GM19035 (cell line): ENCODE results near the gene DGKI.
"Not testable (repeated sequence)": the region's sequence is repeated elsewhere in the genome, so short reads cannot be mapped to it uniquely, and the experiment has no call there.

Experiments used
- ATAC-seq: cut with Tn5 transposase; IDR thresholded peaks from one replicate; pipeline ENCODE4 v1.9.1; 2021; ENCODE audit not compliant: unreplicated experiment

DGKI gene

DNA sequence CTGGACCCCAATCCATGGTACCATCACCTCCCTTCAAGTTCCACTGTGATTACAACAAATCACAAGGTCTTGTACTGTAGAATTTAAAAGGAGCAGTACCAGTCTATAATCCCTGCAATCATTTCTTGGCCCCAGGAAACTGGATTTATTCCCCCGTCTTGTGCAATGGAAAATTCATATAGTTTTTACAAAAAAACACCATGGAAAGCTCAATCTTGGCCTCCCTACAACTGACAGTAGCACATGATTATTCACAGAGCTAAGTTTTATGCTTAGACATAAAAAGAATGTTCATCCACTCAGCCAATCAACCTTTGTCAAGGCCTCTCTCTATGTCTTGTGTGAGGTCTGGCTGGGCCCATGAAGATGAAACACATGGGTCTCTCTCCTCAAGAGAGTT, 10.2 kb downstream of the DGKI start:
- ATAC-seq, result no peak

DNA sequence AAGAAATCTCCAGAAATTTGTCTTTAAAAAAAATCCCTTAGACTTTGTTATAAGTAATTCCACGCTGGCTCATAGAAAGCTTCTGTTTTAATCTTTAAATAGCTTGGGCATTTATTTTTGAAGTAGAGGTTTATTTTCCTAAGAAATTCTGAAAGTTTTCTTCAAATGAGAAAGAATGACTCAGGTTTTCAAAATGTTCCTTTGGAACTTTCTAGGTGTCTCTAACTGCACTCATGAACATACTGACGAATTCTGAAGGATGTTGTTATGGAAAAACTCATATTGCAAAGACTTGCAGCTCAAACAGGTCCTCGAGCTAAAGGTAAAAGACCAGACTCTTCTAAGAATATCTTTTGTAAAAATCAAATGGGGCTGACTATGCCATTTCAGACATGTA, 10.7 kb downstream of the DGKI start:
- no peak for ATAC-seq

DNA sequence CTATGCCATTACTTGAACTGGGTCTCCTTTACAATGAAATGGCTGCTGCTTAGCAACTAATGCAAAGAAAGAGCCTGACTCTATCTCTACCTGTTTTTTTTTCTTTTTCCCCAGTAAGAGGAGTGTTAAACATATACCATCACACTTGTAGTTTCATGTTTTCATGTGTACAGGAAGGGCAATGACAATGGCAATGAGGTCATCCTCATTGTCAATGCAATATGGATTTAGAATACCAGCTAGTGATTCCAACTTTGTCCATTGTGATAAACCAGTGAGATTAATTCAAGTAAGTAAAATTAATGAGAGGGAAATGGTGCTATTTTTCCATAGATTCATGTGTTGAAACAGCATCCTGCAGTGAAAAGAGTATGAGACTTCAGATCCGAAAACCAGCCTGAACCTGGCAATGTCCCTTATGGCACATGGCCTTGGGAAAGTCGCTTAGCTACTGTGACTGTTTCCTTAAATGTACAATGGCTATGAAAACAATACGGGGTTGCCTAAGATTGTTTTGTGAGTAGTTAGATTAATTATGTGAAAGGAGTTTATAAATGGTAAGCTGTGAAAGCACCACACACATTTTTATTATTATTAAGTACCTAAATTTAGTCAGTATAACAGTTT, 11.2 kb downstream of the DGKI start:
- no peak for ATAC-seq

DNA sequence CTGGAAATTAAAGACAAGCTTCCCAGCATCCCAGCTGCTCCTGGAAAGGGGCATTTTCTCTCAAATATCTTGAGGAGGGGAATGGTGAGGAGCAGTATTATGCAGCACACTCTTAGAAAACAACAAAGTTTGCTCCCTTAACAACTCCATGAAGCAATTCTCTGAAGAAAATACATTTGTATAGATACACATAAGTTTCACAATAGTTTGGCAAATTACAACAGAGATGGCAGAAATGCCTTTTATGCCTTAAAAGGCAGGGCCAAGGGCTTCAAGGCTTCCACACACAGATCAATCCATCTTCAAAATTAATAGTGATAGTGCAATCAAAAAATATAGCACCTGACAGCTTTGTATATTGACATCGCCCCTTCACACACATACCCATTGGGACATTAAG, 12.2 kb downstream of the DGKI start:
- ATAC-seq, result no peak

DNA sequence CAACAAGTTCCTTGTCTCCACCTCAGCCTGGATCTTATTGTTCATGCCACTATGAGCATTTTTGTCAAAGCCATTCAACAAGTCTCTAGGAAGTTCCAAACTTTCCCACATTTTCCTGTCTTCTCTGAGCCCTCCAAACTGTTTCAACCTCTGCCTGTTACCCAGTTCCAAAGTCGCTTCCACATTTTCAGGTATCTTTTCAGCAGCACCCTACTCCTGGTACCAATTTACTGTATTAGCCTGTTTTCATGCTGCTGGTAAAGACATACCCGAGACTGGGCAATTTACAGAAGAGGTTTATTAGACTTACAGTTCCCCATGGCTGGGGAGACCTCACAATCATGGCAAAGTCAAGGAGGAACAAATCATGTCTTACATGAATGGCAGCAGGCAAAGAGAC, 13.8 kb downstream of the DGKI start:
- ATAC-seq, result not testable (repeated sequence)

DNA sequence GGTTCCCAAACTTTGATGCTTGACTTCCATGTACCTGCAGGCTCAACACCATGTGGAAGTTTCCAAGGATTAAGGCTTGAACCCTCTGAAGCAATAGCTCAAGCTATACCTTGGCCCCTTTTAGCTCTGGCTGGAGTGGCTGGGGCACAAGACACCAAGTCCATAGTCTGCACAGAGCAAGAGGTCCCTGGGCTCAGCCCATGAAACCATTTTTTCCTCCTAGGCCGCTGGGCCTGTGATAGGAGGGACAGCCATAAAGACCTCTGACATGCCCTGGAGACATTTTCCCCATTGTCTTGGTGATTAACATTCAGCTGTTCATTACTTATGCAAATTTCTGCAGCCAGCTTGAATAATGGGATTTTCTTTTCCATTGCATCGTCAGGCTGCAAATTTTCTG, 14.4 kb downstream of the DGKI start:
- no peak for ATAC-seq

DNA sequence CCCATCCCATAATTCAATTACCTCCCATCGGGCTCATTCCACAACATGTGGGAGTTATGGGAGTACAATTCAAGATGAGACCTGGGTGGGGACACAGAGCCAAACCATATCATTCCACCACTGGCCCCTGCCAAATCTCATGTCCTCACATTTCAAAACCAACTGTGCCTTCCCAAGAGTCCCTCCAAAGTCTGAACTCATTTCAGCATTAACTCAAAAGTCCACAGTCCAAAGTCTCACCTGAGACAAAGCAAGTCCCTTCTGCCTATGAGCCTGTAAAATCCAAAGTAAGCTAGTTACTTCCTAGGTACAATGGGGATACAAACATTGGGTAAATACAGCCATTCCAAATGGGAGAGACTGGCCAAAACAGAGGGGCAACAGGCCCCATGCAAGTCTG, 15.2 kb downstream of the DGKI start:
- ATAC-seq, result not testable (repeated sequence)

DNA sequence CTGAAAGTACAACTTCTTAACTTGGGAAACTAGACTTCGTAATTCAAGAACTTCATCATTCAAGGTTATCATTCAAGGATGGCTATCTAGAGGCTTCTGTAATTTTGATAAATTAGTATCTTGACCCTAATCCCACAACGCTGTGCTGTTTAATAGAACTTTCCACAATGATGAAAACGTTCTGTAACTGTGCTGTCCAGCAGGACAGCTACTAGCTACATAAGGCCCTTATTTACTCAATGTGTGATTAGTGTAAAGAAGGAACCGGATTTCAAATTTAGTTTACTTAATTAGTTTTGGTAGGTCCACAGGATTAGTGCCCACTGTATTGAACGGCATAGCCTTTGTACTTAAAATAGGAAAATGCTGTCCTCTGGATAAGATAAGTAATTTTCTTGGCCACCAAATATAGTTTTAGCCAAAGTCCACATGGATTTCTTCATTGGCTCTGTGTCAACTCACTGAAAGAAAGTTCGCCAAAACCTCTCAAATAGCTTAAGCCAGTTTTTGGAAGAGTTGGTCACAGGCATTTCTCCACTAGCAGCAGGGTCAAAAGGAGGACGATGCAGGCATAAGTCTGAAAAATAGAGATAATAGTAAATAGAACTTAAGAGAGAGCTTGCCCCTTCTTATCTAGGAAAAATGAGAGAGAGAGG, 17.3 kb downstream of the DGKI start:
- no peak for ATAC-seq

DNA sequence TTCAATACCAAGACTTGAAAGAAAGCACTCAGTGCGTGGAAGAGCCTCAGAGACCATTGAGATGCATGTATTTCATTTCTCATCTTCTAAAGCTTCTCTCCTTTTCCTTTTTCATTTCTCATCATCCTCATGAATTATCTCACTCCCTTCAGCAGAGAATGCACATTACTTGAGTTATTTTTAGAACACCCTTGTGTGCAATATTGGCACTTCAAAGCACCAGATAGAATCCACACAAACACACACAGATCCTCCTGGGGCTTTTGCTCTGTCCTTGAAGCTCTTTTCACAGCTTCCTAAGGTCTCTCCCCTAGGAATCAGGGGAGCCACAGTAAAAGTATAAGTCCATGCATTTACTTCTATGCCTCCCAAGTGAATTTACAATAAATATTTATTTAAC, 18.3 kb downstream of the DGKI start:
- ATAC-seq, result no peak

DNA sequence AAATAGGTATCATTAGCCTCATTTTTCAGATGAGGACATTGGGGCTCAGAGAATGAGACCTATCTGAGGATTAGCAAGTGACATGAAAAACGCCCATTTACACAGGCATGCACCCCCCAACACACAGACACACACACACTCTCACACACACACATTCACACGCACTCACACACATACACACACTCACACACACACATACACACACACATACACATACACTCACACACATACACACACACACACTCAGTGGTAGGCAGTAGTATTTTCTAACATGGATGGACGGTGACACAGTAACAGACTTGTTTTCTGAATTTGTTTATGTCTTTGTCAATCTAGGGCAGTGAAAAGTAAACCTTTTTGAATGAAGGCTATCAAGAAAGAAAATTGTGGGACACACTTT, 21.3 kb downstream of the DGKI start:
- no peak for ATAC-seq

DNA sequence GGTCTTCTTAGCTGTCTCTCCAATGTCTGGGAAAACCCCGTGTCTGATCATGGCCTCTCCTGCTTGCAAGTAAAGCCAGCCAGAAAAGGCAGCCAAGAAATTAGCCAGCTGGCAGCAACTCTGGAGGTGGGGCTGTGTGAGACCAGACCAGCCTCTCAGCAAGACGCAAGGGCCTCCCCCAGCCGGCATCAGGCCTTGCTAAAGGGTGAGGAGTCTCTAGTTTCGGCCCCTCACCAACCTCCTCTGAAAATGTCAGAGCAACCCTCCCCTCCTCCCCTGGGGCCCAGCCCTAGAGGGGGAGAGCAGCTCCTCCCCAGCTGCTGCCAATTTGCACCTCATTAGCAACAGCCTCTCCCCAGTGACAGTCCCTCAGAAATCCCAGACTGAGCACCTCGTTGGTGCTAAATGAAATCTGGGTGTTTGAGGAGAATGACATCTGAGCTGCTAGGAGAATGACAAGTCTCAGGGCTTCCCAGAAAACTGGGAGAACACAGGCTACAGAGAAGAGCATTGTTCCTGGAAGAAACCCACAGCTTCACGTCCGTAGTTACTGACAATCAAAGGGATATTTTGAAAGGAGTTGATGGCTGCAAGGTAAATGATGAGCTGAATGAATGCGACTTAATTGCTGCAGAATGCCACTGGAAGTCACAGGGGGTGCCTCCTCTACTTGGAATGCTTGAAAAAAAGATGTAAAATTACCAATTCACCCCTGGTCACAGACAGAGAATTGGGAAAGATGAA, 25.9 kb downstream of the DGKI start:
- ATAC-seq, result no peak

DNA sequence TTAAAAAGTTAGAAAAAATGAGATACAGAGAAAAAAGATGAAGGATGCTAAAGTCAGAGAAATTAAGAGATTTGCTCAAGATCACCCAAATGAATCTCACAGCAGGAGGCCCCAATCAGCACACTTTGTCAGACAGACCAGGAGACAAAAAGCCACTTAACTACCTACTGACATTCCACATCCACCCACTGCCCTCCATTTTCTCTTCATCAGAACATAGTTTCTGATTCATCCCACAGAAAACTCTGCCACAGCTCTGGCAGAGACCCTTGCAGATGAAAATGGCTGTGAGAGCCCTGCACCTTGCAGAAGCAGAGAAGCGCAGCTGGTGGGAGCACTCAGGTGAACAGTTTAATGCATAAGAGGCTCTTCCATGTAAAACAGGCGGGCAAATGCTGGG, 26.6 kb downstream of the DGKI start:
- ATAC-seq, result no peak

DNA sequence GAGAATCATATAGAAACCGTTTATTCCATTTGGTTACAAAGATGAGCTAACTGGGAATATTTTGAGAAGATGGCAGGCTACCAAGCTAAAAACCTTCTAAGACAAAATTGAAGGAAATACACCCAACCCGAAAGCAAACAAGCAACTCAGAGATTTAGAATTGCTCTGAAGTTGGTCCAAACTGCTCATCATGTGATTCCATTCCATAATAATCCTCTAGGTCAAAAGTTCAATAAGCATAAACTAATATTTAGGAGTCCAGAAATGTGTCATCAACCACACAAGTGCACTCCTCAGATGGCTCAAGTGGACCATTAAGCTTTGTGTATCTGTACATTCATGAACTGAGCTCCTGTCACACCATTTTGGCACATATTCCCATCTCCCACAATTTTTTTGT, 28.7 kb downstream of the DGKI start:
- no peak for ATAC-seq

DNA sequence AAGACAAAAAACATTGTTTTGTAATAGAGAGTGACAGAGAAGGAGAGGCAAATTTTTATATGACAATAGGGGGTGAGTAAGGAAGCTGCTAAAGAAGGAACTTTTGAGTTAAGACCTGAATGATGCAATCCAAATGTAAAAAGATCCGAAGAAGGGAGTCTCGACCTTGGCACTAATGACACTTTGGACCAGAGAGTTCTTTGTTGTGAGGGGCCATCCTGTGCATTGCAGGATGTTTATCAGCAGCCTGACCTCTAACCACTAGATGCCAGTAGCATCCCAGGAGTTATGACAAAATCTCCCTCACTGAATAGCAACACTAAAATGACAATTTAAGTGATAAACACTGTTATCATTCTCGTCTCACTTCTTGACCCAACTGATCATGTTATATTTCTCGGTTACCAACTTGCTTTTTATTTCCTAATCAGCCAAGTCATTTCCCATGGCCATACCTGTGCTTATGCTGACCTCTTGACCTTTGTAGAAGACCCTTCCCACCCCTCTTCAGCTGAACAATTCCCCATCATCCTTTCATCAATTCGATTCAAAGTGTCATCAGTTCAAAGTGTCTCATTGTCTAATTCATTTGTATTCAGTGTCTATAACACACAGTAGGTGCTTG, 30.0 kb downstream of the DGKI start:
- ATAC-seq, result no peak

DNA sequence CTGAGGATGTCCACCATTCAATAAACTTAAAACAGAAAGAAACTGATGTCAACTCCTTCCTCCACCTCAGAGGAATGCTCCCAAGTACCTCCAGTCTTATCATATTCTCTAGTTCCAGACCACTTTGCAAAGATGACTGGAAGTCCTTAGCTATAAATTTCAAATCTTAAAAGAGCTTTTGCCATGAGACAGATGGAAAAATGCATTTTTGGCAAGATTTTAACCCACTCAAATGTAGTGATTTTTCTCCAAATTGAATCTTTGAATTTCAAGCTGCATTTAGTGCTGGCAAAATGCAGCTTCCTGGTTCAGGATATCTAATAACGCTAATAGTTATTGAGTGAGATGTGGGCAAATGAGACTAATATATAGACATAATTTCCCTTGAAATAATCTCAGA, 33.2 kb downstream of the DGKI start:
- no peak for ATAC-seq

DNA sequence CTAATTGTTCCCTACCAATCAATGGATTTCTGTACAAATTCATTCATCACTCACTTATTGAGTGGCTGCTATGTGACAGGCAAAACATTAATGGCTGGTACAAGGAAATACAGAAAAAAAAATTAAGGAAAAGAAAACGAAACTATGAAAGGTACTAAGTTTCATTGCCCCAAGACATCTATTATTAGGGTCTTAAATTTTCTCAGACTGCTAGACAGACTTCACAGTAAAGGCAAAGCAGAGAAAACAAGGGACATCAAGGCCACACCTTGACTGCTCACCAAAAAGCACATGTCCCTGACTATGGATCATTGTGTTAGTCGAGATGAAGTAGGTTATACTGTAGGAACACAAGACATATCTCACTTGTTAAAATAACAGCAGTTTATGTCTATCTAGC, 36.5 kb downstream of the DGKI start:
- ATAC-seq, result no peak

DNA sequence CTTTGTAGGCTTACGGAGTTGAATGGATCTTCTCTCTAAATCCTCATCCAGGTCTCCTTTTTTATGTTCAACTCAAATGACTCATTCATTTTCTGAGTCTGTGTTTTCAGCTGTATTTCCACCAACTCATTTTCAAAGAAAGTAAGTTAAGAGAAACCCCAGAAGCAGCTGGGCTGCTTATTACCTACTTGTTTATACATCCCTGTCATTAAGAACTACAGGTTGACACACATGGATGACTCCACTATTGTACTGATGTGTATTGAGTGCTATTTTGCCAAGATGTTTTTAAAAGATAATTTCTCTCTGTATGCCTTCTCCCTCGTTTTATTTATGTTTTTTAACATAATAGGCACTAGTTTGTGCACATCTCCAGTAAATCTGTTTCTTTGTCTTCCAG, 41.9 kb downstream of the DGKI start:
- ATAC-seq, result no peak

DNA sequence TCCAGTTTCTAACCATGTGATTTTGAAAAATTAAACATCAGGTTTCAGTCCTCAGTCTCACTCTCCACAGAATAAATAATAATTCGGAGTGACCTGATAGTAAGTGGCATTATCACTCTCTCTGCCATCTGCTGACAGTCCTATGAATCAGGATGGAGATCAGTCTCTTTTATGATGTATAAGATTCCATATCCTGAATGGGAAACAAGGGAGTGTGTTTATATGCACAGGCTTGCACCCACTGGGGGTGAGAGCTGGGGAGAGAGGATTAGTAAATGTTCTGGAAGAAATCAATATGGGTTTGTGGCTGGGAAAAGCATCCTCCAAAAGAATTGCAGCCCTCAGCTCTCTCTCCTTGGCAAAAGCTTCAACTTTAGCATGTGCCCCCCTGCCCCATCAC, 45.3 kb downstream of the DGKI start:
- no peak for ATAC-seq

DNA sequence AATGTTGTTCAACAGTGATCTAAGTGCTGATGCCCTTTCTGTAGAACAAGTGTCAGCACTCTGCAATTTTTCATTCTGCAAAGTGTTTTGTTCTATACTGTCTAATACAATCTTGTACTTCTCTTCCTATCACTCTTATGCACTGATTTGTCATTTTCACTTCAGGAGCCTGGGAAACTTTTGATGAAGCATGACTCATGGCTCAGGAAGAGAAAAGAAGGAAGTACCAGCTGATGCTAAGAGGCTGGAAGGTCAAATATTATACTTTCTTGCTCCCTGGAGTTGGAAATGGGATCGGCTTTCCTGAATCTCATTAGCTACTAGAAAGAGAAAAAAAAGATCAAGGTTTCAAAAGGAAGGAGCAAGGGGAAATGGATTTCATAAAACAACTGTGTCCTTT, 45.8 kb downstream of the DGKI start:
- ATAC-seq, result no peak

DNA sequence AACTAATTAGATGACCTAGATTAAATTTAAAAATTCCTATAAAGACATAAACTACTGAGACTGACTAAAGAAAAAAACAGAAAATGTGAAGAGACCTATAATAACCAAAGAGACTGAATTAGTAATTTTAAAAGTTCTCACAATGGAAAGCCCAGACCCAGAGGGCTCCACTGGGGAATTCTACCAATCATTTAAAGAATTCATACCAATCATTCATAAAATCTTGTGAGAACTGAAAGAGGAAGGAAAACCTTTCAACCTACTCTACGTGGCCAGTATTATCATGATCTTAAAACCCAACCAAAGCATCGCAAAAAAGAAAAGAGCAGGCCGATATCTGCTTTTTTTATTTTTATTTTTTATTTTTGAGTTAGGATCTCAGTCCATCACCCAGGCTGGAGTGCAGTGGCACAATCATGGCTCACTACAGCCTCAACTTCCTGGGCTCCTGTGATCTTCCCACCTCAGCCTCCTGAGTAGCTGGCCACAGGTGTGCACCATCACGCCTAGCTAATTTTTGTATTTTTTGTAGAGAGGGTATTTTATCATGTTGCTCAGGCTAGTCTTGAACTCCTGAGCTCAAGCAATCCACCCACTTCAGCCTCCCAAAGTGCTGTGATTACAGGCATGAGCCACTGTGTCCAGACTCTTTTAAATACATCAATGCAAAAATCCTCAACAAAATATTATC, 48.6 kb downstream of the DGKI start:
- peak; percentile 93 for ATAC-seq

DNA sequence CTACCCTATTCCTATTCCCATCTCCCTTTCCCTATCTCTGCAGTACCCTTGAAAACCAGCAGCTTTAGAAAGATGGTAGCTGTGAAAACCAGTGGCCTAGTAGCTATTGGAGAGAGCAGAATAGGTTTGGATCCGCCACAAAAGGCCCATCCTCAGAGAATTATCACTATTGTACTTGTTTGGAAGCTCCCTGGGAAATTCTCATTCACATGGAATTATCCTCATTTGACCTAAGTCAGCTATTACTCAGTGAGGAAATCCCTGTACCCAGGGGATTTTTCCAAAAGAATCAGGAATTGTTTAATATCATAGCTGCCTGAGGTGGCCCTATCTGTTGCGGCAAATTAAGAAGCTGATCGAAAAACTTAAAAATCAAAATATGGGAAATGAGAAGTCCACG, 51.6 kb downstream of the DGKI start:
- no peak for ATAC-seq
